Liver (tissue), 9 donors: Measurements from ENCODE around the gene ANKRD44. TPM values are rescaled to one million over a fixed set of nuclear protein-coding genes. Genes with fewer than 3 reads are reported as not detected.

Experiments
- DNase-seq: peaks from one replicate; pipeline ENCODE4 v3.0.0-alpha.2; 2017; ENCODE audit warnings: low spot score
- H3K27ac ChIP-seq, 2 donors: one replicate each; pipeline ENCODE4 v1.7.0; 2013; ENCODE audit warnings: inconsistent platforms in 2 of 2, low read length in 2 of 2, control low read depth in 1 of 2, low read depth in 1 of 2, mild to moderate bottlenecking in 1 of 2
- H3K27me3 ChIP-seq, 4 donors: one replicate each; pipeline versions ENCODE4 v1.6.1 to v1.7.0; 2013; ENCODE audit warnings: low read length in 3 of 4, inconsistent platforms in 1 of 4, mild to moderate bottlenecking in 1 of 4, moderate library complexity in 1 of 4; ENCODE audit not compliant: control insufficient read depth in 4 of 4, insufficient read depth in 4 of 4
- H3K36me3 ChIP-seq, 4 donors: one replicate each; pipeline versions ENCODE4 v1.6.1 to v1.7.0; 2013; ENCODE audit warnings: low read length in 3 of 4, mild to moderate bottlenecking in 3 of 4, low read depth in 1 of 4, moderate library complexity in 1 of 4; ENCODE audit not compliant: control insufficient read depth in 4 of 4, insufficient read depth in 3 of 4
- H3K4me1 ChIP-seq, 4 donors: one replicate each; pipeline versions ENCODE4 v1.6.1 to v1.7.0; 2013; ENCODE audit warnings: low read length in 3 of 4, mild to moderate bottlenecking in 3 of 4, moderate library complexity in 1 of 4; ENCODE audit not compliant: control insufficient read depth in 4 of 4, insufficient read depth in 4 of 4
- H3K4me3 ChIP-seq, 3 donors: one replicate each; pipeline versions ENCODE4 v1.6.1 to v1.7.0; 2013; ENCODE audit warnings: low read length in 3 of 3, control low read depth in 1 of 3, low read depth in 1 of 3, mild to moderate bottlenecking in 1 of 3
- H3K9ac ChIP-seq, 2 donors: one replicate each; pipeline ENCODE4 v1.7.0; 2013; ENCODE audit warnings: low read length in 2 of 2, mild to moderate bottlenecking in 2 of 2, moderate library complexity in 2 of 2, control low read depth in 1 of 2, low read depth in 1 of 2
- H3K9me3 ChIP-seq, 4 donors: one replicate each; pipeline versions ENCODE4 v1.6.1 to v1.7.0; 2013; ENCODE audit warnings: low read length in 3 of 4; ENCODE audit not compliant: control insufficient read depth in 4 of 4
- EGR1 ChIP-seq, 2 donors: IDR thresholded peaks; 2 replicates each; pipeline ENCODE4 v1.6.1; 2016 to 2018; ENCODE audit warnings: antibody characterized with exemption in 2 of 2, low read depth in 2 of 2
- FOXA1 ChIP-seq: IDR thresholded peaks from 2 replicates; pipeline ENCODE4 v1.6.1; 2016; ENCODE audit warnings: antibody characterized with exemption
- FOXA2 ChIP-seq: IDR thresholded peaks from 2 replicates; pipeline ENCODE4 v1.6.1; 2016; ENCODE audit warnings: antibody characterized with exemption
- GABPA ChIP-seq, 2 donors: IDR thresholded peaks in 1 of 2; conservative IDR thresholded peaks in 1 of 2; 2 replicates each; pipeline ENCODE4 v1.6.1; 2016; ENCODE audit warnings: antibody characterized with exemption in 2 of 2, mild to moderate bottlenecking in 1 of 2, moderate library complexity in 1 of 2
- HNF4A ChIP-seq, 2 donors: conservative IDR thresholded peaks; 2 replicates each; pipeline ENCODE4 v1.6.1; 2016; ENCODE audit warnings: antibody characterized with exemption in 2 of 2, mild to moderate bottlenecking in 2 of 2
- HNF4G ChIP-seq: IDR thresholded peaks from 2 replicates; pipeline ENCODE4 v1.6.1; 2016; ENCODE audit warnings: antibody characterized with exemption
- NR2F2 ChIP-seq: IDR thresholded peaks from 2 replicates; pipeline ENCODE4 v1.6.1; 2016; ENCODE audit warnings: antibody characterized with exemption
- RAD21 ChIP-seq, 2 donors: IDR thresholded peaks; 2 replicates each; pipeline ENCODE4 v1.6.1; 2016; ENCODE audit warnings: antibody characterized with exemption in 2 of 2, mild to moderate bottlenecking in 2 of 2
- RXRA ChIP-seq, 2 donors: IDR thresholded peaks; 2 replicates each; pipeline ENCODE4 v1.6.1; 2017 to 2018; ENCODE audit warnings: antibody characterized with exemption in 2 of 2, mild to moderate bottlenecking in 1 of 2
- SP1 ChIP-seq: IDR thresholded peaks from 2 replicates; pipeline ENCODE4 v1.6.1; 2018; ENCODE audit warnings: antibody characterized with exemption, mild to moderate bottlenecking
- TAF1 ChIP-seq: conservative IDR thresholded peaks from 2 replicates; pipeline ENCODE4 v1.6.1; 2016; ENCODE audit warnings: antibody characterized with exemption, mild to moderate bottlenecking
- YY1 ChIP-seq: IDR thresholded peaks from 2 replicates; pipeline ENCODE4 v1.6.1; 2016; ENCODE audit warnings: antibody characterized with exemption, mild to moderate bottlenecking
- ZBTB33 ChIP-seq: IDR thresholded peaks from 2 replicates; pipeline ENCODE4 v1.6.1; 2016; ENCODE audit warnings: antibody characterized with exemption
- WGBS: extraction: QIAGEN DNeasy Blood & Tissue Kit; methylation state at CpG from one replicate; pipeline ENCODE4 v1.1.7; 2013; 5-methylcytosine and 5-hydroxymethylcytosine counted together
- polyA plus RNA-seq, 2 donors: library from polyadenylated mRNA; stranded (reverse) in 1 of 2; unstranded in 1 of 2; fragments of 200-250 nt in 1 of 2; fragments of >200 nt in 1 of 2; fragmentation: Nextera tagmentation in 1 of 2; extraction: Ambion mirVana in 1 of 2; gene quantifications; one replicate each; pipeline versions ENCODE4 v1.2.1 to v1.2.3, GENCODE V29; 2013 to 2015
- total RNA-seq, 2 donors: library from RNA; depleted of rRNA; stranded (reverse); fragments of >200 nt; gene quantifications; one replicate each; pipeline ENCODE4 v1.2.3, GENCODE V29; 2014
- TF ChIP-seq, protein P1 (sequence below): IDR thresholded peaks from 2 replicates; pipeline ENCODE4 v1.6.1; 2016; ENCODE audit warnings: antibody characterized with exemption, mild to moderate bottlenecking
- TF ChIP-seq, protein P2 (sequence below): IDR thresholded peaks from 2 replicates; pipeline ENCODE4 v1.6.1; 2016; ENCODE audit warnings: antibody characterized with exemption
- TF ChIP-seq, protein P3 (sequence below): IDR thresholded peaks from 2 replicates; pipeline ENCODE4 v1.6.1; 2016; ENCODE audit warnings: antibody characterized with exemption
- donor health status: healthy.
- donor health status: healthy.
- donor health status: healthy.
- donor health status: healthy.
- donor health status: healthy.

ANKRD44 gene
- total and polyA plus RNA-seq, 4 donors, result 3.8 to 18.2 (median 6.8) TPM

GRCh38 chr2:196965651-196966050 is 344.9 kb downstream of the ANKRD44 start:
- no peaks in the 10 kb centered on the region for H3K9me3 ChIP-seq
- H3K4me3 ChIP-seq, result no peak overlapping the region
- H3K4me1 ChIP-seq, result no peaks in the 10 kb centered on the region
- H3K9ac ChIP-seq, result no peak overlapping the region
- no peak overlapping the region for H3K27ac ChIP-seq
- peaks cover 0 to 3% (median 0%) of the 10 kb centered on the region in 4 donors for H3K27me3 ChIP-seq
- no peaks in the 10 kb centered on the region for H3K36me3 ChIP-seq
- TF ChIP-seq HNF4A (conservative IDR thresholded peaks at IDR 0.05) (no peak), NR2F2 (no peak), GABPA (IDR thresholded peaks at IDR 0.05 in 1 of 2, conservative IDR thresholded peaks at IDR 0.05 in 1 of 2) (no peak), FOXA1 (no peak), YY1 (no peak)
- WGBS, result 77% methylated on average over 4 of the region's 4 CpGs
- DNase-seq, result no peak

- no peak overlapping the region for H3K9ac ChIP-seq
- no peaks in the 10 kb centered on the region for H3K9me3 ChIP-seq
- WGBS, result 85% methylated on average over 1 of the region's 1 CpG
- DNase-seq, result no peak
- peaks cover 0 to 8% (median 4%) of the 10 kb centered on the region in 4 donors for H3K4me1 ChIP-seq
- no peak overlapping the region for H3K4me3 ChIP-seq
- H3K27me3 ChIP-seq, result peaks cover 0 to 3% (median 0%) of the 10 kb centered on the region in 4 donors
- TF ChIP-seq RXRA (IDR thresholded peaks at IDR 0.05) (no peak), SP1 (no peak), ZBTB33 (no peak), GABPA (IDR thresholded peaks at IDR 0.05 in 1 of 2, conservative IDR thresholded peaks at IDR 0.05 in 1 of 2) (no peak), EGR1 (IDR thresholded peaks at IDR 0.05; ENCODE audit: low read depth in 2 of 2) (no peak), HNF4G (no peak), YY1 (no peak), HNF4A (conservative IDR thresholded peaks at IDR 0.05) (no peak), TAF1 (no peak), FOXA2 (no peak), RAD21 (IDR thresholded peaks at IDR 0.05) (no peak), NR2F2 (no peak), FOXA1 (no peak)
- TF ChIP-seq, protein P1, sequence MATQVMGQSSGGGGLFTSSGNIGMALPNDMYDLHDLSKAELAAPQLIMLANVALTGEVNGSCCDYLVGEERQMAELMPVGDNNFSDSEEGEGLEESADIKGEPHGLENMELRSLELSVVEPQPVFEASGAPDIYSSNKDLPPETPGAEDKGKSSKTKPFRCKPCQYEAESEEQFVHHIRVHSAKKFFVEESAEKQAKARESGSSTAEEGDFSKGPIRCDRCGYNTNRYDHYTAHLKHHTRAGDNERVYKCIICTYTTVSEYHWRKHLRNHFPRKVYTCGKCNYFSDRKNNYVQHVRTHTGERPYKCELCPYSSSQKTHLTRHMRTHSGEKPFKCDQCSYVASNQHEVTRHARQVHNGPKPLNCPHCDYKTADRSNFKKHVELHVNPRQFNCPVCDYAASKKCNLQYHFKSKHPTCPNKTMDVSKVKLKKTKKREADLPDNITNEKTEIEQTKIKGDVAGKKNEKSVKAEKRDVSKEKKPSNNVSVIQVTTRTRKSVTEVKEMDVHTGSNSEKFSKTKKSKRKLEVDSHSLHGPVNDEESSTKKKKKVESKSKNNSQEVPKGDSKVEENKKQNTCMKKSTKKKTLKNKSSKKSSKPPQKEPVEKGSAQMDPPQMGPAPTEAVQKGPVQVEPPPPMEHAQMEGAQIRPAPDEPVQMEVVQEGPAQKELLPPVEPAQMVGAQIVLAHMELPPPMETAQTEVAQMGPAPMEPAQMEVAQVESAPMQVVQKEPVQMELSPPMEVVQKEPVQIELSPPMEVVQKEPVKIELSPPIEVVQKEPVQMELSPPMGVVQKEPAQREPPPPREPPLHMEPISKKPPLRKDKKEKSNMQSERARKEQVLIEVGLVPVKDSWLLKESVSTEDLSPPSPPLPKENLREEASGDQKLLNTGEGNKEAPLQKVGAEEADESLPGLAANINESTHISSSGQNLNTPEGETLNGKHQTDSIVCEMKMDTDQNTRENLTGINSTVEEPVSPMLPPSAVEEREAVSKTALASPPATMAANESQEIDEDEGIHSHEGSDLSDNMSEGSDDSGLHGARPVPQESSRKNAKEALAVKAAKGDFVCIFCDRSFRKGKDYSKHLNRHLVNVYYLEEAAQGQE, result no peak
- TF ChIP-seq, protein P2, sequence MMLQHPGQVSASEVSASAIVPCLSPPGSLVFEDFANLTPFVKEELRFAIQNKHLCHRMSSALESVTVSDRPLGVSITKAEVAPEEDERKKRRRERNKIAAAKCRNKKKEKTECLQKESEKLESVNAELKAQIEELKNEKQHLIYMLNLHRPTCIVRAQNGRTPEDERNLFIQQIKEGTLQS, result no peak
- TF ChIP-seq, protein P3, sequence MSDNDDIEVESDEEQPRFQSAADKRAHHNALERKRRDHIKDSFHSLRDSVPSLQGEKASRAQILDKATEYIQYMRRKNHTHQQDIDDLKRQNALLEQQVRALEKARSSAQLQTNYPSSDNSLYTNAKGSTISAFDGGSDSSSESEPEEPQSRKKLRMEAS, result no peak
- H3K36me3 ChIP-seq, result no peaks in the 10 kb centered on the region
- no peak overlapping the region for H3K27ac ChIP-seq
These were observed 346.6 kb downstream of the ANKRD44 start for GRCh38 chr2:196963961-196964360.
